H9 (cell line): ENCODE data around the gene RNF41. TPM values are rescaled to one million over a fixed set of nuclear protein-coding genes. Genes with fewer than 3 reads are reported as not detected.
A peak's percentile ranks its signal among the peaks of the same experiment; 100 is the strongest.

ENCODE experiments used
- DNase-seq: peaks from one replicate; pipeline ENCODE4 v3.0.0-alpha.2; 2017
- H2AFZ ChIP-seq: one replicate; pipeline ENCODE4 v1.6.1; 2013; ENCODE audit warnings: mild to moderate bottlenecking, low read length, control low read depth, moderate library complexity
- H2AK5ac ChIP-seq: 2 replicates; pipeline ENCODE4 v1.6.1; 2013; ENCODE audit warnings: low read length, control low read depth, mixed read lengths; ENCODE audit not compliant: insufficient read length
- H2BK120ac ChIP-seq: one replicate; pipeline ENCODE4 v1.6.1; 2013; ENCODE audit warnings: low read depth, mild to moderate bottlenecking, low read length, control low read depth, inconsistent platforms; ENCODE audit not compliant: poor library complexity, severe bottlenecking
- H2BK12ac ChIP-seq: 2 replicates; pipeline ENCODE4 v1.6.1; 2013; ENCODE audit warnings: low read length, control low read depth, mixed read lengths, low read depth; ENCODE audit not compliant: insufficient read length
- H2BK15ac ChIP-seq: 2 replicates; pipeline ENCODE4 v1.6.1; 2013; ENCODE audit warnings: low read depth, low read length, control low read depth
- H2BK20ac ChIP-seq: one replicate; pipeline ENCODE4 v1.6.1; 2013; ENCODE audit warnings: low read depth, mild to moderate bottlenecking, low read length, control low read depth, inconsistent platforms; ENCODE audit not compliant: poor library complexity, severe bottlenecking
- H2BK5ac ChIP-seq: 2 replicates; pipeline ENCODE4 v1.6.1; 2013; ENCODE audit warnings: low read length, control low read depth, mixed read lengths; ENCODE audit not compliant: insufficient read length
- H3K14ac ChIP-seq: 2 replicates; pipeline ENCODE4 v1.6.1; 2013; ENCODE audit warnings: low read length, control low read depth; ENCODE audit not compliant: insufficient read depth
- H3K18ac ChIP-seq: 2 replicates; pipeline ENCODE4 v1.6.1; 2013; ENCODE audit warnings: low read depth, mild to moderate bottlenecking, mixed read lengths, low read length, control low read depth; ENCODE audit not compliant: insufficient read length
- H3K23ac ChIP-seq: 2 replicates; pipeline ENCODE4 v1.6.1; 2013; ENCODE audit warnings: low read length, control low read depth, mixed read lengths, low read depth; ENCODE audit not compliant: insufficient read length
- H3K23me2 ChIP-seq: 2 replicates; pipeline ENCODE4 v1.6.1; 2013; ENCODE audit warnings: low read depth, mild to moderate bottlenecking, mixed read lengths, low read length, control low read depth; ENCODE audit not compliant: insufficient read length, poor library complexity, severe bottlenecking
- H3K27ac ChIP-seq: 2 replicates; pipeline ENCODE4 v1.5.1; 2013; ENCODE audit warnings: low read length, control low read depth, mixed read lengths, low read depth; ENCODE audit not compliant: insufficient read length
- H3K27me3 ChIP-seq: 2 replicates; pipeline ENCODE4 v1.6.1; 2013; ENCODE audit warnings: low read length, control low read depth, inconsistent platforms; ENCODE audit not compliant: insufficient read depth
- H3K4ac ChIP-seq: 2 replicates; pipeline ENCODE4 v1.6.1; 2013; ENCODE audit warnings: low read depth, mild to moderate bottlenecking, control low read depth, inconsistent platforms, low read length, moderate library complexity
- H3K4me1 ChIP-seq: 2 replicates; pipeline ENCODE4 v1.6.1; 2013; ENCODE audit warnings: low read length, control low read depth, inconsistent platforms; ENCODE audit not compliant: insufficient read depth
- H3K4me2 ChIP-seq: 2 replicates; pipeline ENCODE4 v1.6.1; 2013; ENCODE audit warnings: low read length, control low read depth, mixed read lengths; ENCODE audit not compliant: insufficient read length, insufficient read depth
- H3K56ac ChIP-seq: 2 replicates; pipeline ENCODE4 v1.6.1; 2013; ENCODE audit warnings: low read depth, mild to moderate bottlenecking, mixed read lengths, low read length, control low read depth; ENCODE audit not compliant: insufficient read length
- H3K79me1 ChIP-seq: 2 replicates; pipeline ENCODE4 v1.6.1; 2013; ENCODE audit warnings: low read depth, mild to moderate bottlenecking, moderate library complexity, low read length, control low read depth, inconsistent platforms; ENCODE audit not compliant: insufficient read depth, poor library complexity, severe bottlenecking
- H3K79me2 ChIP-seq: 2 replicates; pipeline ENCODE4 v1.6.1; 2013; ENCODE audit warnings: low read length, control low read depth, inconsistent platforms; ENCODE audit not compliant: insufficient read depth
- H3K9ac ChIP-seq: 2 replicates; pipeline ENCODE4 v1.6.1; 2013; ENCODE audit warnings: low read length, control low read depth, mixed read lengths; ENCODE audit not compliant: insufficient read length; ENCODE audit errors: extremely low read depth
- H3K9me3 ChIP-seq: one replicate; pipeline ENCODE4 v1.6.1; 2013; ENCODE audit warnings: low read depth, low read length, inconsistent platforms; ENCODE audit not compliant: control insufficient read depth
- H3T11ph ChIP-seq: one replicate; pipeline ENCODE4 v1.6.1; 2013; ENCODE audit warnings: mild to moderate bottlenecking, low read length, control low read depth, inconsistent platforms
- H4K20me1 ChIP-seq: one replicate; pipeline ENCODE4 v1.6.1; 2013; ENCODE audit not compliant: control insufficient read depth, insufficient read length, insufficient read depth
- H4K5ac ChIP-seq: 2 replicates; pipeline ENCODE4 v1.6.1; 2013; ENCODE audit warnings: low read depth, mild to moderate bottlenecking, mixed read lengths, low read length, control low read depth; ENCODE audit not compliant: insufficient read length
- H4K8ac ChIP-seq: replicated peaks from 2 replicates; pipeline ENCODE4 v1.6.1; 2013; ENCODE audit warnings: low read length, control low read depth, mixed read lengths, low read depth; ENCODE audit not compliant: insufficient read length
- H4K91ac ChIP-seq: 2 replicates; pipeline ENCODE4 v1.6.1; 2013; ENCODE audit warnings: low read depth, mild to moderate bottlenecking, moderate library complexity, mixed read lengths, low read length, control low read depth; ENCODE audit not compliant: insufficient read length
- H3K27ac Mint-ChIP-seq, 3 experiments: 2 replicates in 2 of 3; 3 replicates in 1 of 3; pipeline ENCODE4 v1.8.0; 2020 to 2021; ENCODE audit warnings: mixed read lengths in 3 of 3, mild to moderate bottlenecking in 1 of 3, moderate library complexity in 1 of 3
- H3K27me3 Mint-ChIP-seq: 2 replicates; pipeline ENCODE4 v1.8.0; 2021; ENCODE audit warnings: low read depth, mild to moderate bottlenecking, moderate library complexity, mixed read lengths
- H3K36me3 Mint-ChIP-seq, 3 experiments: 2 replicates in 2 of 3; 3 replicates in 1 of 3; pipeline ENCODE4 v1.8.0; 2020 to 2021; ENCODE audit warnings: low read depth in 3 of 3, mixed read lengths in 3 of 3; ENCODE audit not compliant: insufficient read depth in 1 of 3
- H3K4me1 Mint-ChIP-seq, 2 experiments: 2 replicates each; pipeline ENCODE4 v1.8.0; 2020; ENCODE audit warnings: mixed read lengths in 2 of 2
- H3K4me3 Mint-ChIP-seq, 2 experiments: 2 replicates in 1 of 2; 3 replicates in 1 of 2; pipeline ENCODE4 v1.8.0; 2020 to 2021; ENCODE audit warnings: mild to moderate bottlenecking in 2 of 2, mixed read lengths in 2 of 2, moderate library complexity in 1 of 2
- H3K9me3 Mint-ChIP-seq, 2 experiments: 2 replicates in 1 of 2; 3 replicates in 1 of 2; pipeline ENCODE4 v1.8.0; 2020; ENCODE audit warnings: mild to moderate bottlenecking in 2 of 2, mixed read lengths in 2 of 2, moderate library complexity in 1 of 2
- CTCF ChIP-seq: fragments of 200-600 bp; sonication (generic); conservative IDR thresholded peaks from 3 replicates; pipeline ENCODE4 v1.8.0; 2021; ENCODE audit warnings: antibody characterized with exemption, mild to moderate bottlenecking
- whole genome bisulfite sequencing: extraction: QIAGEN DNeasy Blood & Tissue Kit; methylation state at CpG from one replicate; pipeline ENCODE4 v1.1.7; 2013; ENCODE audit warnings: missing lambda C conversion rate, low lambda C conversion rate, mixed read lengths; ENCODE audit not compliant: insufficient read length; ENCODE audit errors: extremely low coverage; 5-methylcytosine and 5-hydroxymethylcytosine counted together
- total RNA-seq: library from RNA; stranded (reverse); gene quantifications from 2 replicates; pipeline ENCODE4 v1.2.1, GENCODE V29; 2021

The RNF41 gene
- total RNA-seq, 1 experiment from 2014 or later, result 60.8 TPM

- peaks cover 18 to 27% (median 27%) of the 10 kb centered on the region in 3 experiments; a peak in 6 of 7 replicates for H3K36me3 Mint-ChIP-seq
- no peak overlapping the region for H3K14ac ChIP-seq
- no peak overlapping the region for H3K23ac ChIP-seq
- peaks cover 26 to 35% of the 10 kb centered on the region in 2 experiments for H3K4me1 Mint-ChIP-seq
- no peak overlapping the region for H3K9ac ChIP-seq
- H3K9me3 ChIP-seq, result no peaks in the 10 kb centered on the region
- 0 out of 2 replicates have a peak, but pooled peaks cover 2% of the 10 kb centered on the region for H3K4me1 ChIP-seq
- H3K27me3 Mint-ChIP-seq, result peaks cover 4% of the 10 kb centered on the region; the same call in 1 of the 2 replicates
- no peak overlapping the region for H4K91ac ChIP-seq
- no peak overlapping the region for H4K5ac ChIP-seq
- H2AK5ac ChIP-seq, result no peak overlapping the region
- H3K79me1 ChIP-seq, result no peaks in the 10 kb centered on the region
- no peak overlapping the region for H2BK15ac ChIP-seq
- peaks cover 16% of the 10 kb centered on the region for H3K23me2 ChIP-seq
- H2BK5ac ChIP-seq, result no peak overlapping the region
- no peak overlapping the region for H3K18ac ChIP-seq
- no peak overlapping the region for H2BK12ac ChIP-seq
- no peak overlapping the region for H4K8ac ChIP-seq
- H3K56ac ChIP-seq, result no peak overlapping the region
- no peak overlapping the region for H3T11ph ChIP-seq
- no peaks in the 10 kb centered on the region for H3K27me3 ChIP-seq
- H4K20me1 ChIP-seq, result no peaks in the 10 kb centered on the region
- H3K4me2 ChIP-seq, result peak overlapping the region; percentile 83
- TF ChIP-seq CTCF, result no peak
- H3K4me3 Mint-ChIP-seq, result peak overlapping the region; percentile 90 to 95
- H3K79me2 ChIP-seq, result peaks cover under 1% of the 10 kb centered on the region; the same call in 1 of the 2 replicates
- H3K4ac ChIP-seq, result no peak overlapping the region
- H3K27ac Mint-ChIP-seq, result peak overlapping the region in 1 of 3 experiments; percentile 23; a peak in 1 of 7 replicates
- no peak overlapping the region for H3K27ac ChIP-seq
- H2AFZ ChIP-seq, result no peak overlapping the region
- H2BK120ac ChIP-seq, result no peak overlapping the region
- WGBS, result no CpG with 5 or more reads among the region's 5 CpGs
- DNase-seq, result no peak
- H3K9me3 Mint-ChIP-seq, result peaks cover 0 to 1% of the 10 kb centered on the region in 2 experiments; a peak in 1 of 5 replicates
- H2BK20ac ChIP-seq, result no peak overlapping the region
These were observed 68.0 kb downstream of the RNF41 start for GRCh38 chr12:56153678-56154065.
